ENCODE results near the gene RPS6KL1.

RPS6KL1 gene

DNA sequence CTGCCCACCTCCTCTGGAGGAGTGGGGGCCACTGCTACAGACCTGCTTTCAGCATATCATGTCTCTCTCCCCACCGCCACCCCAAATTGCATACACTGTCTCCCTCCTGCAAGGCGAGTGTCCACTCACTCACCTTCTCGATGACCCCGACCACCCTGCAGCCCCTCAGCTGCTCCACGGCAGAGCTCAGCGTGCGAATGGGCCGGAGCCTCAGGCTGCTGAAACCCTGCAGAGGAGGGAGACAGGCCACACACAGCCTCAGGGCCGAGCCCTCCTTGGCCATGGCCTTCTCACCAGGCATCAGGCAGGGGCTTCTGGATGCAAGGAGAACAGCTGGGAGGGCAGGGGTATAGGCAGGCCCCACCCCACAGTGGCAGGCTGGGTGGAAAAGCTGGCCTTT, 4.7 kb downstream of the RPS6KL1 start (continued):
- TF ChIP-seq ZNF8 (CRISPR knock-in tag; IDR thresholded peaks at IDR 0.05) (no peak), ZNF565 (CRISPR knock-in tag; conservative IDR thresholded peaks at IDR 0.05; ENCODE audit: low read depth) (no peak), ARNTL (CRISPR knock-in tag; IDR thresholded peaks at IDR 0.05; ENCODE audit: borderline replicate concordance, low read depth) (no peak), TOX (CRISPR knock-in tag; IDR thresholded peaks at IDR 0.05; ENCODE audit: borderline replicate concordance) (no peak), PPARA (CRISPR knock-in tag; IDR thresholded peaks at IDR 0.05; ENCODE audit: borderline replicate concordance) (no peak), ZNF70 (CRISPR knock-in tag; IDR thresholded peaks at IDR 0.05) (no peak)
- TF ChIP-seq, protein P1, sequence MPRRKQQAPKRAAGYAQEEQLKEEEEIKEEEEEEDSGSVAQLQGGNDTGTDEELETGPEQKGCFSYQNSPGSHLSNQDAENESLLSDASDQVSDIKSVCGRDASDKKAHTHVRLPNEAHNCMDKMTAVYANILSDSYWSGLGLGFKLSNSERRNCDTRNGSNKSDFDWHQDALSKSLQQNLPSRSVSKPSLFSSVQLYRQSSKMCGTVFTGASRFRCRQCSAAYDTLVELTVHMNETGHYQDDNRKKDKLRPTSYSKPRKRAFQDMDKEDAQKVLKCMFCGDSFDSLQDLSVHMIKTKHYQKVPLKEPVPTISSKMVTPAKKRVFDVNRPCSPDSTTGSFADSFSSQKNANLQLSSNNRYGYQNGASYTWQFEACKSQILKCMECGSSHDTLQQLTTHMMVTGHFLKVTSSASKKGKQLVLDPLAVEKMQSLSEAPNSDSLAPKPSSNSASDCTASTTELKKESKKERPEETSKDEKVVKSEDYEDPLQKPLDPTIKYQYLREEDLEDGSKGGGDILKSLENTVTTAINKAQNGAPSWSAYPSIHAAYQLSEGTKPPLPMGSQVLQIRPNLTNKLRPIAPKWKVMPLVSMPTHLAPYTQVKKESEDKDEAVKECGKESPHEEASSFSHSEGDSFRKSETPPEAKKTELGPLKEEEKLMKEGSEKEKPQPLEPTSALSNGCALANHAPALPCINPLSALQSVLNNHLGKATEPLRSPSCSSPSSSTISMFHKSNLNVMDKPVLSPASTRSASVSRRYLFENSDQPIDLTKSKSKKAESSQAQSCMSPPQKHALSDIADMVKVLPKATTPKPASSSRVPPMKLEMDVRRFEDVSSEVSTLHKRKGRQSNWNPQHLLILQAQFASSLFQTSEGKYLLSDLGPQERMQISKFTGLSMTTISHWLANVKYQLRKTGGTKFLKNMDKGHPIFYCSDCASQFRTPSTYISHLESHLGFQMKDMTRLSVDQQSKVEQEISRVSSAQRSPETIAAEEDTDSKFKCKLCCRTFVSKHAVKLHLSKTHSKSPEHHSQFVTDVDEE (CRISPR knock-in tag; IDR thresholded peaks at IDR 0.05): no peak
- TF ChIP-seq, protein P2, sequence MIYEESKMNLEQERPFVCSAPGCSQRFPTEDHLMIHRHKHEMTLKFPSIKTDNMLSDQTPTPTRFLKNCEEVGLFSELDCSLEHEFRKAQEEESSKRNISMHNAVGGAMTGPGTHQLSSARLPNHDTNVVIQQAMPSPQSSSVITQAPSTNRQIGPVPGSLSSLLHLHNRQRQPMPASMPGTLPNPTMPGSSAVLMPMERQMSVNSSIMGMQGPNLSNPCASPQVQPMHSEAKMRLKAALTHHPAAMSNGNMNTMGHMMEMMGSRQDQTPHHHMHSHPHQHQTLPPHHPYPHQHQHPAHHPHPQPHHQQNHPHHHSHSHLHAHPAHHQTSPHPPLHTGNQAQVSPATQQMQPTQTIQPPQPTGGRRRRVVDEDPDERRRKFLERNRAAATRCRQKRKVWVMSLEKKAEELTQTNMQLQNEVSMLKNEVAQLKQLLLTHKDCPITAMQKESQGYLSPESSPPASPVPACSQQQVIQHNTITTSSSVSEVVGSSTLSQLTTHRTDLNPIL (CRISPR knock-in tag; IDR thresholded peaks at IDR 0.05; ENCODE audit: low read depth): no peak

DNA sequence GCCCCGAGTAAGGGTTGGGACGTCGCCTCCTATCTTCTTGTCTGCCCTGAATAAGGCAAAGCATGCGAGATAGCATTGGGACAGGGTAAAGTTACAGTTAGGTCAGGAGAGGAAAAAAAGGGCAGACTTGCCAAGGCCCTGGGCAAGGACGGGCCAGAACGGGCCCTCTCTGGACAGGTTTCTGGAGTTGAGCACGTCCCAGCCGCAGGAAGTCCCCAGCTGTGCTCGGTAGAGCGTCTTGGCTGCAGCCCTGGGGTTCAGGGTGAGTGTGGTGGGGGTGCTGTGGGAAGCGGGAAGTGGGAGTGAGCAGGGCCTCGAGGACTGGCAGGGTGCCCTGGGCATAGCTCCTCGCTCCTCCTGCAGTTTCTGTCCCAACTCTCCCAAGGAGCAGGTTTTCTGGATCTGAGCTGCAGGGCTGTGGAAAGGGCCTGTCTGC, 5.4 kb downstream of the RPS6KL1 start:
- no peak for ATAC-seq
- TF ChIP-seq ZNF8 (CRISPR knock-in tag; IDR thresholded peaks at IDR 0.05) (no peak), TOX (CRISPR knock-in tag; IDR thresholded peaks at IDR 0.05; ENCODE audit: borderline replicate concordance) (no peak), CSRNP3 (CRISPR knock-in tag; IDR thresholded peaks at IDR 0.05) (no peak), ISL1 (CRISPR knock-in tag; IDR thresholded peaks at IDR 0.05) (no peak), ZNF70 (CRISPR knock-in tag; IDR thresholded peaks at IDR 0.05) (no peak), OSR1 (CRISPR knock-in tag; IDR thresholded peaks at IDR 0.05) (no peak), GLIS3 (CRISPR knock-in tag; IDR thresholded peaks at IDR 0.05) (no peak), RARB (CRISPR knock-in tag; IDR thresholded peaks at IDR 0.05) (no peak), ZFP3 (CRISPR knock-in tag; IDR thresholded peaks at IDR 0.05) (no peak), TCF4 (CRISPR knock-in tag; IDR thresholded peaks at IDR 0.05; ENCODE audit: borderline replicate concordance) (no peak), CSDC2 (CRISPR knock-in tag; IDR thresholded peaks at IDR 0.05) (no peak)
- TF ChIP-seq, protein P3, sequence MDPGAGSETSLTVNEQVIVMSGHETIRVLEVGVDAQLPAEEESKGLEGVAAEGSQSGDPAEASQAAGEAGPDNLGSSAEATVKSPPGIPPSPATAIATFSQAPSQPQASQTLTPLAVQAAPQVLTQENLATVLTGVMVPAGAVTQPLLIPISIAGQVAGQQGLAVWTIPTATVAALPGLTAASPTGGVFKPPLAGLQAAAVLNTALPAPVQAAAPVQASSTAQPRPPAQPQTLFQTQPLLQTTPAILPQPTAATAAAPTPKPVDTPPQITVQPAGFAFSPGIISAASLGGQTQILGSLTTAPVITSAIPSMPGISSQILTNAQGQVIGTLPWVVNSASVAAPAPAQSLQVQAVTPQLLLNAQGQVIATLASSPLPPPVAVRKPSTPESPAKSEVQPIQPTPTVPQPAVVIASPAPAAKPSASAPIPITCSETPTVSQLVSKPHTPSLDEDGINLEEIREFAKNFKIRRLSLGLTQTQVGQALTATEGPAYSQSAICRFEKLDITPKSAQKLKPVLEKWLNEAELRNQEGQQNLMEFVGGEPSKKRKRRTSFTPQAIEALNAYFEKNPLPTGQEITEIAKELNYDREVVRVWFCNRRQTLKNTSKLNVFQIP (CRISPR knock-in tag; IDR thresholded peaks at IDR 0.05; ENCODE audit: borderline replicate concordance, low read depth): no peak
- TF ChIP-seq, protein P1 (CRISPR knock-in tag; IDR thresholded peaks at IDR 0.05): no peak
- TF ChIP-seq, protein P2 (CRISPR knock-in tag; IDR thresholded peaks at IDR 0.05; ENCODE audit: low read depth): no peak

DNA sequence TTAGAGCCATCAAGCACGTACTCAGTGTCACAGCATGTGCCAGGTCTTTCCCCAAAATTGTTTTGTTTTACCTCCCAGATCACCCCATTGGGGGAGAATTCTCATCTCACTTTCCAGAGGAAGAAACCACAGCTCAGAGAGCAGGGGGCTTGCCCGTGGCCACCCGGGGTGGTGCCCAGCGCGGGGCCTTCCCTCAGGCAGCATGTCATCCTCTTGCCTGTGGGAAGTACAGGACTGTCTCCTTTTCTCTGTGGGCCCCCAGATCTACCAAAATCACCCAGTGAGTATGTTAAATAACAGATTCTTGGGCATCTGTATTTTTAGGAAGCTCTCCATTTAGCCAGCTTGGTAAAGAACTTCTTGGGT, 5.9 kb downstream of the RPS6KL1 start:
- TF ChIP-seq ZFP3 (CRISPR knock-in tag; IDR thresholded peaks at IDR 0.05) (no peak), BACH2 (CRISPR knock-in tag; IDR thresholded peaks at IDR 0.05; ENCODE audit: borderline replicate concordance) (no peak), PATZ1 (CRISPR knock-in tag; IDR thresholded peaks at IDR 0.05; ENCODE audit: borderline replicate concordance) (no peak), ZNF8 (CRISPR knock-in tag; IDR thresholded peaks at IDR 0.05) (no peak), PPARA (CRISPR knock-in tag; IDR thresholded peaks at IDR 0.05; ENCODE audit: borderline replicate concordance) (no peak)

More for the DNA sequence above, 5.9 kb downstream of the RPS6KL1 start:
- ATAC-seq: no peak

Data from SK-N-SH treated with all-trans-retinoic acid at 6 μM for 48 hours (cell line).